ENCODE data around the gene SPTB.

Gene SPTB

DNA sequence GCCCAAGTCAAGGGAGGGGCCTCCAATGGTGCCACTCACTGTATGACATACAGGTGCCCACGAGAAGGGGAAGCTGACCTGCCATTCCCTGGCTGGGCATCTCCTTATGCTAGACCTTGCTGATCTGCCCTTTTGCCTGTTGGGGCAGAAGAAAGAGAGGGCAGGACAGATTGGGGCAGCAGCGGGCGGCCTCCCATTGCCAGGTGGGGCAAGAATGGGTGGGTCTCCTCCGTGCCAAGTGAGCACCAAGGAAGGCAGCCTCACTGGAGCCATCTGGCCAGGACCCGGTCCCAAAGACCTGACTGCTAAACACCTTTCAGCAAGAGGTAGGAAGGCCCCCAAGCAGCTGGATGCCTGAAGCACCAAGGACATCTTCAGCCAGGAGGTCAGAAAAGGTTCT is 125.0 kb downstream of the SPTB start:
- no peaks in the 10 kb centered on the region for H3K36me3 ChIP-seq (replicated peaks)
- TF ChIP-seq, protein P1, sequence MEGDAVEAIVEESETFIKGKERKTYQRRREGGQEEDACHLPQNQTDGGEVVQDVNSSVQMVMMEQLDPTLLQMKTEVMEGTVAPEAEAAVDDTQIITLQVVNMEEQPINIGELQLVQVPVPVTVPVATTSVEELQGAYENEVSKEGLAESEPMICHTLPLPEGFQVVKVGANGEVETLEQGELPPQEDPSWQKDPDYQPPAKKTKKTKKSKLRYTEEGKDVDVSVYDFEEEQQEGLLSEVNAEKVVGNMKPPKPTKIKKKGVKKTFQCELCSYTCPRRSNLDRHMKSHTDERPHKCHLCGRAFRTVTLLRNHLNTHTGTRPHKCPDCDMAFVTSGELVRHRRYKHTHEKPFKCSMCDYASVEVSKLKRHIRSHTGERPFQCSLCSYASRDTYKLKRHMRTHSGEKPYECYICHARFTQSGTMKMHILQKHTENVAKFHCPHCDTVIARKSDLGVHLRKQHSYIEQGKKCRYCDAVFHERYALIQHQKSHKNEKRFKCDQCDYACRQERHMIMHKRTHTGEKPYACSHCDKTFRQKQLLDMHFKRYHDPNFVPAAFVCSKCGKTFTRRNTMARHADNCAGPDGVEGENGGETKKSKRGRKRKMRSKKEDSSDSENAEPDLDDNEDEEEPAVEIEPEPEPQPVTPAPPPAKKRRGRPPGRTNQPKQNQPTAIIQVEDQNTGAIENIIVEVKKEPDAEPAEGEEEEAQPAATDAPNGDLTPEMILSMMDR (IDR thresholded peaks at IDR 0.05; ENCODE audit: low read depth, low read length, missing control alignments), result no peak
- no peaks in the 10 kb centered on the region for H3K27me3 ChIP-seq (replicated peaks)
- DNase-seq, result no peak
- in situ Hi-C loops (cut with HindIII; ENCODE audit: low pct_ligation_motif_present, low sequenced_read_pairs), result no loop called here
- no peak overlapping the region for H3K4me3 ChIP-seq (ENCODE audit: low read depth, low read length)
- no peak overlapping the region for H3K27ac ChIP-seq

DNA sequence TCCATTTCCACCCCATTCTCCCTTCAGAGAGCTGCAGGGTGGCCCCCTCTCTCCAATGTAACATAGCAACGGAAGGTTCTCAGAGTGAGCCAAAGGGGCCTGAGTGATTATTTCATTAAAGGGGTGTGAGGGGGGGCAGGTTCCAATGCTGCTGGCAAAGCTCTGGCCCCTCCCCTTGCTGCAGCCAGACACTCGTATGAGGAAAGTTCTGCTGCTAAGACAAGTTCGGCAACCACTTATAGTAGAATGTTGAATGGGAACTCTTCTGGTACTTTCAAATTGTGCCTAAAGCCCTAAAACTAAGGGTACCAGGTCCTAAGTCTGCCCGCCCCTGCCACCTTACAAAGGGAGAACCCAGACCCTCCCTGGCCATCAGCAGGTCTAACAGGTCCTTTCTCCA is 125.7 kb downstream of the SPTB start:
- TF ChIP-seq, protein P1 (IDR thresholded peaks at IDR 0.05; ENCODE audit: low read depth, low read length, missing control alignments), result no peak
- Histone ChIP-seq H3K27me3 (replicated peaks) (no peaks in the 10 kb centered on the region), H3K4me3 (ENCODE audit: low read depth, low read length) (no peak overlapping the region), H3K36me3 (replicated peaks) (no peaks in the 10 kb centered on the region), H3K27ac (no peak overlapping the region)
- no peak for DNase-seq
- in situ Hi-C loops (cut with HindIII; ENCODE audit: low pct_ligation_motif_present, low sequenced_read_pairs), result no loop called here

DNA sequence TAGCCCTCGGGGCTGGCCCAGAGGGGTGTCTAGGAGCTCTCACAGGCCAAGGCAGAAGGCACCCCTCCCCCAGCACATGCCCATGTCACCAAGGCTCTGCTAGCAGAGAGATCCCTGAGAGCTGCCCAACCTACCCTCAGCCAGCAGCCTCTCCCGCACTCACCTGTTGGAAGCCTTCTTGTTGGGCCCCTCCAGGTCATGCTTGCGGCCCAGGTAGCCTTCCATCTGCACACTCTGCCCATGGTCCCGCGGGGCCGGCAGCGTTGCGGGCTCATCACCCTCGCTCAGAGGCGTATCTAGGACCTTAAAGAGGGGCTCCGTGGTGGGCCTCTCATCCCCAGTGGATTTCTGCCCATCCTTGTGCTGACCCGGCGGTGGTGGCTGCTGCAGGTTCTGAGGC is 126.3 kb downstream of the SPTB start:
- no peaks in the 10 kb centered on the region for H3K36me3 ChIP-seq (replicated peaks)
- in situ Hi-C loops (cut with HindIII; ENCODE audit: low pct_ligation_motif_present, low sequenced_read_pairs), result no loop called here
- H3K27me3 ChIP-seq (replicated peaks), result no peaks in the 10 kb centered on the region
- TF ChIP-seq, protein P1 (IDR thresholded peaks at IDR 0.05; ENCODE audit: low read depth, low read length, missing control alignments), result no peak
- no peak for DNase-seq
- no peak overlapping the region for H3K4me3 ChIP-seq (ENCODE audit: low read depth, low read length)
- no peak overlapping the region for H3K27ac ChIP-seq

DNA sequence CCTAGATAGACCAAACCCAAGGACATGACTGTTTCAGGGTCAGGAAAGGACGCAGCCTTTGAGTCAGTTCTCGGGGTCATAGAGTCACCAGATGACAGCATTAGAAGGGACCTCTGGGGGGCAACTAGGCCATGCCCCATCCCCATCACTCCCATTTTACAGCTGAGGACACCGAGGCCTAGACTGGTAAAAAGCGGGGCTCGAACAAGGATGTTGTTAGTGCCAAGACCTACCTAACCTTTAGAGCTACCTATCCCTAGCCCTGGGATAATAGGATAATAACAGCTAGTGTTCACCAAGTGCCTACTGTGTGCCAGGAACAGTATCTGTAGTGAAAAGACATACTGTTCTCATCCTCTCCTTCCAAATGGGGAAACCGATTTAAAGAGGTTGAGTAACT is 126.8 kb downstream of the SPTB start:
- H3K27me3 ChIP-seq (replicated peaks), result no peaks in the 10 kb centered on the region
- peaks cover under 1% of the 10 kb centered on the region for H3K36me3 ChIP-seq (replicated peaks)
- TF ChIP-seq, protein P1 (IDR thresholded peaks at IDR 0.05; ENCODE audit: low read depth, low read length, missing control alignments), result no peak
- H3K4me3 ChIP-seq (ENCODE audit: low read depth, low read length), result no peak overlapping the region
- no peak overlapping the region for H3K27ac ChIP-seq
- in situ Hi-C loops (cut with HindIII; ENCODE audit: low pct_ligation_motif_present, low sequenced_read_pairs), result no loop called here
- no peak for DNase-seq

DNA sequence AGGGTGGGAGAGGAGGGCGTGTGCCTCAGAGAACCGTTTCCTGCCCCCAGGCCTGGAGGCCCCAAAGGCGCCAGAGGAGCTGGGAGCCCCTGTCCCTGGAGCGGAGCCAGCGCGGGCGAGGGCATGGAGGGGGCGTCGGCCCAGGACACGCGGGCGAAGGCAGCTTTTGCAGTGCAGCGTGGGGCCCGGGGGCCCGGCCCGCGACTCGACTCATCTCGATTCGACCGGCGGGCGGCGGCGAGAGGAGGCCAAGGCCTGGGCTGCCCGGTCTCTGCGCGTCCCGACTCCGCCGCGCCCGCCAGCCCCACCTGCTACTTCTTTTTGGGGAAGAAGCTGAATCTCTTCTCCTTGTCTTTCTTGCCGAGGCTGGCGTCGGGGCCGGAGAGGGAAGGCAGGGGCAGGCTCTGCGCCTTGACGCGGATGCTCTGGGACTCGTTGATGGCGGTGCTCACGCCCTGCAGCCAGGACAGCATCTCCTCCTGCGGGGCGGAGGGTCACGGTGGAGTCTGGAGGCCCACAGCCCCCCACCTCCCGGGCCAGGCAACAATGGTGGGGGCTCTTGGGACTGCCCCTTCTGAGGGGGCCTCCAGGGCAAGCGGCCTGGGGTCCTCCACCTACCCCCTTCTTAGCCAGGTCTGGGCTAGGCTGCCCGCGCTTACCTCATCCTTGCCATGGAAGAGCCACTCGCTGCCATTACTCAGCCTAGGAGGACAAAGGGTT is 130.6 kb downstream of the SPTB start:
- Histone ChIP-seq H3K36me3 (replicated peaks) (peaks cover 2% of the 10 kb centered on the region), H3K4me3 (ENCODE audit: low read depth, low read length) (no peak overlapping the region), H3K27ac (no peak overlapping the region), H3K27me3 (replicated peaks) (no peaks in the 10 kb centered on the region)
- TF ChIP-seq, protein P1 (IDR thresholded peaks at IDR 0.05; ENCODE audit: low read depth, low read length, missing control alignments), result no peak
- in situ Hi-C loops (cut with HindIII; ENCODE audit: low pct_ligation_motif_present, low sequenced_read_pairs), result no loop called here
- DNase-seq, result no peak

DNA sequence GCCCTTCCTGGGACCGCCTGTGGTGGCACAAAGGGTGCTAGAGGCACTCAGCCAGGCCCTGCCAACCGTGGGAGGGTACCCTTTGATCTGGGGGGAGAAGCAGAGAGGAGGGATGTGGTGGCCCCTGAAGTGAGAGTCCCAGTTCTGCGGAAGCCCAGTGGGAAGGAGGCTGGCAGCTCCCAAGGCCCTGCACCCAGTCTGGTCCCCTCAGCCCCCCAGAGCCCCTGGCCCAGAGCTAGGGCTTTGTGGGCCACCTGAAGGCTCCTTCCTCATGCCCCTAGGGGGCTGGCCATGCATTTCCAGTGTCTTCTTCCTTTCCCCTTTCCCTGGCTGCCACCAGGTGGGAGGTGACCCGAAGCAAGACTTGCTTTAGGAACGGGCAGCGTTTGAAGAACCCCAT is 131.2 kb downstream of the SPTB start:
- TF ChIP-seq, protein P1 (IDR thresholded peaks at IDR 0.05; ENCODE audit: low read depth, low read length, missing control alignments), result no peak
- H3K36me3 ChIP-seq (replicated peaks), result peaks cover 7% of the 10 kb centered on the region
- no peak overlapping the region for H3K4me3 ChIP-seq (ENCODE audit: low read depth, low read length)
- H3K27me3 ChIP-seq (replicated peaks), result no peaks in the 10 kb centered on the region
- DNase-seq, result no peak
- in situ Hi-C loops (cut with HindIII; ENCODE audit: low pct_ligation_motif_present, low sequenced_read_pairs), result no loop called here
- H3K27ac ChIP-seq, result no peak overlapping the region
